HEK293 (cell line): ENCODE results near the gene ACTR6.

Source experiments
- CTCF ChIA-PET: fragments of 350-600 bp; formaldehyde crosslinking; extraction: SDS; loops from one replicate; lab custom pipeline; 2021; ENCODE audit warnings: antibody characterized with exemption; lab: Yijun Ruan, JAX
- POLR2A ChIA-PET: fragments of 300-600 bp; formaldehyde crosslinking; extraction: SDS; loops from one replicate; lab custom pipeline; 2020; ENCODE audit warnings: antibody characterized with exemption, inconsistent platforms; lab: Yijun Ruan, JAX
- H3K27ac ChIP-seq: fragments of 200-500 bp; sonication (Bioruptor generic); 2 replicates; pipeline ENCODE4 v1.5.1; 2014; ENCODE audit warnings: low read depth, low read length, control low read depth, inconsistent platforms; ENCODE audit errors: extremely low read depth
- H3K36me3 ChIP-seq, 2 experiments: fragments of 200-500 bp in 1 of 2; sonication (Bioruptor generic) in 1 of 2; 1 replicate in 1 of 2; 2 replicates in 1 of 2; pipeline ENCODE4 v1.5.1; 2014 to 2017; ENCODE audit warnings: inconsistent platforms in 2 of 2, low read length in 2 of 2; ENCODE audit not compliant: control insufficient read depth in 2 of 2, insufficient read depth in 1 of 2
- H3K4me1 ChIP-seq: fragments of 200-500 bp; sonication (Bioruptor generic); 2 replicates; pipeline ENCODE4 v1.5.1; 2014; ENCODE audit warnings: mild to moderate bottlenecking, low read length, inconsistent platforms; ENCODE audit not compliant: control insufficient read depth, insufficient read depth
- H3K4me3 ChIP-seq: 2 replicates; pipeline ENCODE4 v1.5.1; 2011; ENCODE audit warnings: low read depth, mild to moderate bottlenecking, control low read depth, low read length, moderate library complexity
- H3K9me3 ChIP-seq: fragments of 200-500 bp; sonication (Bioruptor generic); 2 replicates; pipeline ENCODE4 v1.5.1; 2014; ENCODE audit warnings: low read depth, low read length, inconsistent platforms; ENCODE audit not compliant: control insufficient read depth, insufficient read depth
- BCL11A ChIP-seq: fragments of 450-650 bp; formaldehyde crosslinking; IDR thresholded peaks from 2 replicates; pipeline ENCODE4 v1.5.1; 2016; ENCODE audit warnings: low read depth, missing biosample characterization, missing genetic modification characterization
- GLI2 ChIP-seq: fragments of 450-650 bp; formaldehyde crosslinking; IDR thresholded peaks from 2 replicates; pipeline ENCODE4; 2017; ENCODE audit warnings: missing biosample characterization, missing genetic modification characterization, low read depth, borderline replicate concordance
- KLF7 ChIP-seq: fragments of 450-650 bp; formaldehyde crosslinking; IDR thresholded peaks from 2 replicates; pipeline ENCODE4 v1.5.1; 2016; ENCODE audit warnings: missing biosample characterization, missing genetic modification characterization, borderline replicate concordance
- MYNN ChIP-seq: fragments of 450-650 bp; formaldehyde crosslinking; IDR thresholded peaks from 2 replicates; pipeline ENCODE4 v1.5.1; 2016; ENCODE audit warnings: missing biosample characterization, missing genetic modification characterization, borderline replicate concordance
- PATZ1 ChIP-seq: fragments of 450-650 bp; formaldehyde crosslinking; IDR thresholded peaks from 2 replicates; pipeline ENCODE4 v1.5.1; 2016; ENCODE audit warnings: missing biosample characterization, missing genetic modification characterization
- SALL2 ChIP-seq: fragments of 450-650 bp; formaldehyde crosslinking; IDR thresholded peaks from 2 replicates; pipeline ENCODE4 v1.5.0; 2017; ENCODE audit warnings: missing biosample characterization, mild to moderate bottlenecking, missing genetic modification characterization, borderline replicate concordance
- ZBTB1 ChIP-seq: fragments of 450-650 bp; formaldehyde crosslinking; IDR thresholded peaks from 2 replicates; pipeline ENCODE4 v1.5.1; 2016; ENCODE audit warnings: missing biosample characterization, missing genetic modification characterization
- ZBTB44 ChIP-seq: fragments of 450-650 bp; IDR thresholded peaks from 2 replicates; pipeline ENCODE4 v1.5.1; 2018; ENCODE audit warnings: missing biosample characterization, mild to moderate bottlenecking, missing genetic modification characterization
- ZBTB49 ChIP-seq: fragments of 450-650 bp; formaldehyde crosslinking; IDR thresholded peaks from 2 replicates; pipeline ENCODE4 v1.5.1; 2016; ENCODE audit warnings: missing biosample characterization, missing genetic modification characterization, low read depth
- ZBTB8A ChIP-seq: fragments of 450-650 bp; formaldehyde crosslinking; IDR thresholded peaks from 2 replicates; pipeline ENCODE4 v1.5.1; 2016; ENCODE audit warnings: missing biosample characterization, missing genetic modification characterization
- ZNF10 ChIP-seq: fragments of 450-650 bp; formaldehyde crosslinking; IDR thresholded peaks from 2 replicates; pipeline ENCODE4 v1.5.1; 2017; ENCODE audit warnings: missing biosample characterization, missing genetic modification characterization
- ZNF114 ChIP-seq: fragments of 450-650 bp; formaldehyde crosslinking; IDR thresholded peaks from 2 replicates; pipeline ENCODE4 v1.5.0; 2017; ENCODE audit warnings: missing biosample characterization, missing genetic modification characterization
- ZNF146 ChIP-seq: fragments of 450-650 bp; formaldehyde crosslinking; IDR thresholded peaks from 2 replicates; pipeline ENCODE4 v1.5.1; 2016; ENCODE audit warnings: missing biosample characterization, missing genetic modification characterization
- ZNF174 ChIP-seq: fragments of 450-650 bp; formaldehyde crosslinking; IDR thresholded peaks from 2 replicates; pipeline ENCODE4 v1.5.0; 2017; ENCODE audit warnings: missing biosample characterization, mild to moderate bottlenecking, missing genetic modification characterization
- ZNF19 ChIP-seq: fragments of 450-650 bp; formaldehyde crosslinking; IDR thresholded peaks from 2 replicates; pipeline ENCODE4; 2016; ENCODE audit warnings: missing biosample characterization, missing genetic modification characterization, low read depth
- ZNF221 ChIP-seq: fragments of 450-650 bp; formaldehyde crosslinking; IDR thresholded peaks from 2 replicates; pipeline ENCODE4 v1.5.1; 2017; ENCODE audit warnings: missing biosample characterization, missing genetic modification characterization, borderline replicate concordance
- ZNF292 ChIP-seq: fragments of 450-650 bp; formaldehyde crosslinking; IDR thresholded peaks from 2 replicates; pipeline ENCODE4 v1.5.1; 2016; ENCODE audit warnings: low read depth, missing biosample characterization, missing genetic modification characterization, borderline replicate concordance
- ZNF366 ChIP-seq: fragments of 450-650 bp; formaldehyde crosslinking; conservative IDR thresholded peaks from 2 replicates; pipeline ENCODE4 v1.5.1; 2016; ENCODE audit warnings: missing biosample characterization, missing genetic modification characterization
- ZNF473 ChIP-seq: fragments of 450-650 bp; formaldehyde crosslinking; IDR thresholded peaks from 2 replicates; pipeline ENCODE4 v1.5.1; 2017; ENCODE audit warnings: missing biosample characterization, missing genetic modification characterization
- ZNF514 ChIP-seq: fragments of 450-650 bp; formaldehyde crosslinking; IDR thresholded peaks from 2 replicates; pipeline ENCODE4 v1.5.1; 2016; ENCODE audit warnings: missing biosample characterization, missing genetic modification characterization
- ZNF560 ChIP-seq: fragments of 450-650 bp; formaldehyde crosslinking; IDR thresholded peaks from 2 replicates; pipeline ENCODE4 v1.5.1; 2017; ENCODE audit warnings: missing biosample characterization, missing genetic modification characterization, borderline replicate concordance
- ZNF596 ChIP-seq: fragments of 450-650 bp; IDR thresholded peaks from 2 replicates; pipeline ENCODE4 v1.5.0; 2018; ENCODE audit warnings: missing biosample characterization, mild to moderate bottlenecking, missing genetic modification characterization, moderate library complexity
- ZNF610 ChIP-seq: fragments of 450-650 bp; formaldehyde crosslinking; IDR thresholded peaks from 2 replicates; pipeline ENCODE4 v1.5.1; 2016; ENCODE audit warnings: missing biosample characterization, missing genetic modification characterization, borderline replicate concordance
- ZNF654 ChIP-seq: fragments of 450-650 bp; formaldehyde crosslinking; IDR thresholded peaks from 2 replicates; pipeline ENCODE4 v1.5.1; 2016; ENCODE audit warnings: low read depth, missing biosample characterization, missing genetic modification characterization
- ZNF664 ChIP-seq: fragments of 450-650 bp; formaldehyde crosslinking; IDR thresholded peaks from 2 replicates; pipeline ENCODE4 v1.5.1; 2016; ENCODE audit warnings: missing biosample characterization, missing genetic modification characterization
- ZNF677 ChIP-seq: fragments of 450-650 bp; IDR thresholded peaks from 2 replicates; pipeline ENCODE4 v1.5.0; 2018; ENCODE audit warnings: missing biosample characterization, mild to moderate bottlenecking, missing genetic modification characterization, moderate library complexity
- ZNF704 ChIP-seq: fragments of 450-650 bp; formaldehyde crosslinking; IDR thresholded peaks from 2 replicates; pipeline ENCODE4 v1.5.1; 2016; ENCODE audit warnings: missing biosample characterization, missing genetic modification characterization
- ZSCAN4 ChIP-seq: fragments of 450-650 bp; formaldehyde crosslinking; IDR thresholded peaks from 2 replicates; pipeline ENCODE4 v1.5.1; 2017; ENCODE audit warnings: missing biosample characterization, missing genetic modification characterization

The ACTR6 gene

GRCh38 chr12:100186071-100186470 lies 14.5 kb upstream of the ACTR6 start:
- ChIA-PET CTCF (no interaction called here), POLR2A (no interaction called here)
- Histone ChIP-seq H3K36me3 (no peaks in the 10 kb centered on the region), H3K9me3 (no peaks in the 10 kb centered on the region), H3K27ac (no peak overlapping the region)
- TF ChIP-seq ZNF292 (tag by site-specific recombination): no peak
- no peak for TF ChIP-seq ZNF664 (tag by site-specific recombination)
- no peak for TF ChIP-seq ZNF677 (tag by site-specific recombination)
- TF ChIP-seq GLI2: no peak
- TF ChIP-seq ZNF146 (tag by site-specific recombination): no peak
- TF ChIP-seq MYNN (tag by site-specific recombination): no peak
- TF ChIP-seq ZNF560 (tag by site-specific recombination): no peak
- no peak for TF ChIP-seq ZNF174 (tag by site-specific recombination)
- no peak for TF ChIP-seq ZSCAN4 (tag by site-specific recombination)
- no peak for TF ChIP-seq ZBTB1 (tag by site-specific recombination)
- TF ChIP-seq ZNF366 (tag by site-specific recombination): no peak
- TF ChIP-seq ZNF514 (tag by site-specific recombination): no peak
- TF ChIP-seq ZNF473: no peak
- no peak for TF ChIP-seq BCL11A
- no peak for TF ChIP-seq SALL2 (tag by site-specific recombination)
- TF ChIP-seq ZNF596 (tag by site-specific recombination): no peak
- TF ChIP-seq, all 188 proteins: peak for 0
- no peak overlapping the region for H3K4me3 ChIP-seq
- H3K4me1 ChIP-seq: no peaks in the 10 kb centered on the region

- H3K9me3 ChIP-seq: no peaks in the 10 kb centered on the region
- TF ChIP-seq PATZ1 (tag by site-specific recombination) (no peak), ZBTB8A (tag by site-specific recombination) (no peak), ZNF514 (tag by site-specific recombination) (no peak), ZNF19 (tag by site-specific recombination) (no peak), ZNF654 (tag by site-specific recombination) (no peak), KLF7 (tag by site-specific recombination) (no peak), ZNF704 (no peak), ZNF221 (tag by site-specific recombination) (no peak), ZBTB44 (no peak), ZBTB49 (tag by site-specific recombination) (no peak), ZNF610 (tag by site-specific recombination) (no peak), ZNF114 (no peak), ZNF292 (tag by site-specific recombination) (no peak), ZNF10 (no peak)
- TF ChIP-seq, all 188 proteins: peak for 0
- H3K27ac ChIP-seq: no peak overlapping the region
- no peaks in the 10 kb centered on the region for H3K36me3 ChIP-seq
- no peaks in the 10 kb centered on the region for H3K4me1 ChIP-seq
- no peak overlapping the region for H3K4me3 ChIP-seq
- ChIA-PET CTCF (no interaction called here), POLR2A (no interaction called here)
These were observed 13.5 kb upstream of the ACTR6 start for GRCh38 chr12:100187068-100187467.
